Keratinocyte (primary cell): ENCODE results near the gene ATP1A3. TPM values are rescaled to one million over a fixed set of nuclear protein-coding genes. Genes with fewer than 3 reads are reported as not detected.
A peak's percentile ranks its signal among the peaks of the same experiment; 100 is the strongest.

Experiments used
- DNase-seq: peaks from one replicate; pipeline ENCODE4 v3.0.0-alpha.2; 2011; ENCODE audit warnings: low read depth, missing footprints, low spot score
- FAIRE-seq: peaks from 2 replicates; lab custom pipeline; 2011; peaks lifted over from hg19 to GRCh38; lab: Jason Lieb, UNC
- H2AFZ ChIP-seq: 2 replicates; pipeline ENCODE4 v1.6.0; 2012; ENCODE audit warnings: low read length, control low read depth, inconsistent platforms; ENCODE audit not compliant: control insufficient read depth
- H3K27ac ChIP-seq: 2 replicates; pipeline ENCODE4 v1.5.1; 2011; ENCODE audit warnings: low read length; ENCODE audit not compliant: control insufficient read depth, insufficient read depth
- H3K27me3 ChIP-seq: 3 replicates; pipeline ENCODE4 v1.6.0; 2011; ENCODE audit warnings: low read length; ENCODE audit not compliant: control insufficient read depth, insufficient read depth; ENCODE audit errors: extremely low read depth
- H3K36me3 ChIP-seq, 2 experiments: 2 replicates in 1 of 2; 3 replicates in 1 of 2; pipeline ENCODE4 v1.5.1; 2011; ENCODE audit warnings: low read length in 2 of 2, mild to moderate bottlenecking in 1 of 2; ENCODE audit not compliant: control insufficient read depth in 2 of 2, insufficient read depth in 2 of 2; ENCODE audit errors: extremely low read depth in 1 of 2
- H3K4me1 ChIP-seq: 3 replicates; pipeline ENCODE4 v1.5.1; 2011; ENCODE audit warnings: low read length; ENCODE audit not compliant: control insufficient read depth, insufficient read depth; ENCODE audit errors: extremely low read depth
- H3K4me2 ChIP-seq: 3 replicates; pipeline ENCODE4 v1.6.0; 2011; ENCODE audit warnings: low read depth, low read length; ENCODE audit not compliant: control insufficient read depth, insufficient read depth; ENCODE audit errors: extremely low read depth
- H3K4me3 ChIP-seq, 3 experiments: fragments of 200-600 bp in 1 of 3; sonication (generic) in 1 of 3; 2 replicates in 2 of 3; 3 replicates in 1 of 3; pipeline ENCODE4 v1.5.1; 2011 to 2016; ENCODE audit warnings: low read length in 3 of 3, mild to moderate bottlenecking in 3 of 3, control low read depth in 2 of 3, inconsistent platforms in 1 of 3, low read depth in 1 of 3, mixed read lengths in 1 of 3, mixed run types in 1 of 3, moderate library complexity in 1 of 3; ENCODE audit not compliant: control insufficient read depth in 2 of 3, insufficient read depth in 2 of 3; ENCODE audit errors: extremely low read depth in 1 of 3
- H3K79me2 ChIP-seq: 2 replicates; pipeline ENCODE4 v1.6.0; 2012; ENCODE audit warnings: low read length; ENCODE audit not compliant: control insufficient read depth, insufficient read depth
- H3K9ac ChIP-seq: 3 replicates; pipeline ENCODE4 v1.6.0; 2011; ENCODE audit warnings: low read length; ENCODE audit not compliant: control insufficient read depth, insufficient read depth; ENCODE audit errors: extremely low read depth
- H3K9me1 ChIP-seq: 3 replicates; pipeline ENCODE4 v1.6.0; 2011; ENCODE audit warnings: low read length; ENCODE audit not compliant: control insufficient read depth, insufficient read depth; ENCODE audit errors: extremely low read depth
- H3K9me3 ChIP-seq: 2 replicates; pipeline ENCODE4 v1.5.1; 2012; ENCODE audit warnings: low read depth, low read length; ENCODE audit not compliant: control insufficient read depth
- H4K20me1 ChIP-seq: 3 replicates; pipeline ENCODE4 v1.6.0; 2011; ENCODE audit warnings: low read length; ENCODE audit not compliant: control insufficient read depth, insufficient read depth; ENCODE audit errors: extremely low read depth
- CTCF ChIP-seq, 3 experiments: IDR thresholded peaks in 1 of 3; conservative IDR thresholded peaks in 1 of 3; optimal IDR thresholded peaks in 1 of 3; 2 replicates in 2 of 3; 3 replicates in 1 of 3; pipeline versions ENCODE3 to v1.5.1; 2011; ENCODE audit warnings: low read length in 3 of 3, mild to moderate bottlenecking in 3 of 3, moderate library complexity in 2 of 3, control low read depth in 1 of 3, inconsistent platforms in 1 of 3; ENCODE audit not compliant: insufficient read depth in 2 of 3; ENCODE audit errors: extremely low read depth in 1 of 3
- EZH2 ChIP-seq: IDR thresholded peaks from one replicate; pipeline ENCODE4 v1.6.1; 2012; ENCODE audit warnings: inconsistent platforms, mild to moderate bottlenecking, low read length, moderate library complexity
- dilution Hi-C: fragments of 300-500 bp; cut with MboI; formaldehyde crosslinking; loops from one replicate; pipeline ENCODE4 v1.7.0; 2020; ENCODE audit warnings: low sequenced_read_pairs; ENCODE audit not compliant: extremely low pct_ligation_motif_present
- polyA plus RNA-seq, 5 experiments: library from polyadenylated mRNA; depleted of rRNA in 3 of 5; stranded (reverse) in 3 of 5; stranded (forward) in 1 of 5; unstranded in 1 of 5; fragments of >200 nt; gene quantifications; 1 replicate in 1 of 5; 2 replicates in 3 of 5; 3 replicates in 1 of 5; pipeline versions ENCODE4 v1.2.1 to v1.2.3, GENCODE V29; 2011 to 2012; ENCODE audit warnings: missing spikeins in 2 of 5, low read depth in 1 of 5, low replicate concordance in 1 of 5

The ATP1A3 gene
- polyA plus RNA-seq, 1 donor (not counting 4 experiments of a cell fraction or from before 2014, with no cell fraction given): not detected

GRCh38 chr19:41936416-41936850 is 57.6 kb downstream of the ATP1A3 start:
- dilution Hi-C loops: no loop called here
- no peak for FAIRE-seq

GRCh38 chr19:41935760-41936415 is 58.1 kb downstream of the ATP1A3 start:
- FAIRE-seq (no peak), DNase-seq (no peak)
- H3K9ac ChIP-seq: peak overlapping the region; percentile 41
- H3K4me2 ChIP-seq: peak overlapping the region; percentile 55
- H4K20me1 ChIP-seq: peaks cover 3% of the 10 kb centered on the region
- dilution Hi-C loops: no loop called here
- peak overlapping the region in 1 of 3 experiments; percentile 42 for H3K4me3 ChIP-seq
- H3K27ac ChIP-seq: no peak overlapping the region
- peaks cover 75% of the 10 kb centered on the region for H3K27me3 ChIP-seq
- no peaks in the 10 kb centered on the region for H3K36me3 ChIP-seq
- no peak overlapping the region for H2AFZ ChIP-seq
- no peaks in the 10 kb centered on the region for H3K79me2 ChIP-seq
- H3K9me3 ChIP-seq: no peaks in the 10 kb centered on the region
- TF ChIP-seq EZH2: no peak
- no peak for TF ChIP-seq CTCF (optimal IDR thresholded peaks at IDR 0.05 in 1 of 3, IDR thresholded peaks at IDR 0.05 in 1 of 3, conservative IDR thresholded peaks at IDR 0.05 in 1 of 3; ENCODE audit: extremely low read depth in 1 of 3, insufficient read depth in 2 of 3, low read length in 3 of 3)
- no peaks in the 10 kb centered on the region for H3K9me1 ChIP-seq
- H3K4me1 ChIP-seq: peaks cover 15% of the 10 kb centered on the region

More at GRCh38 chr19:41936416-41936850, 57.6 kb downstream of the ATP1A3 start:
- Histone ChIP-seq H3K9me1 (no peaks in the 10 kb centered on the region), H3K79me2 (no peaks in the 10 kb centered on the region), H3K36me3 (no peaks in the 10 kb centered on the region), H4K20me1 (peaks cover 3% of the 10 kb centered on the region), H3K27me3 (peaks cover 75% of the 10 kb centered on the region), H3K27ac (no peak overlapping the region), H3K4me2 (peak overlapping the region; percentile 55), H3K9ac (peak overlapping the region; percentile 41), H3K4me1 (peaks cover 15% of the 10 kb centered on the region), H3K4me3 (peak overlapping the region in 1 of 3 experiments; percentile 42), H3K9me3 (no peaks in the 10 kb centered on the region), H2AFZ (no peak overlapping the region)
- peak; percentile 52 for DNase-seq
- TF ChIP-seq CTCF (optimal IDR thresholded peaks at IDR 0.05 in 1 of 3, IDR thresholded peaks at IDR 0.05 in 1 of 3, conservative IDR thresholded peaks at IDR 0.05 in 1 of 3; ENCODE audit: extremely low read depth in 1 of 3, insufficient read depth in 2 of 3, low read length in 3 of 3) (no peak), EZH2 (peak; percentile 39)
